GM06990 (cell line): ENCODE data around the gene THOC7.

Experiments
- DNase-seq: peaks from one replicate; pipeline ENCODE4 v3.0.0-alpha.2; 2011; ENCODE audit not compliant: insufficient read length; ENCODE audit errors: extremely low read depth
- H3K27me3 ChIP-seq: replicated peaks from 2 replicates; pipeline ENCODE4 v1.6.0; 2011; ENCODE audit warnings: low read length; ENCODE audit not compliant: control insufficient read depth, insufficient read depth
- H3K36me3 ChIP-seq: 2 replicates; pipeline ENCODE4 v1.5.1; 2011; ENCODE audit warnings: low read length; ENCODE audit not compliant: control insufficient read depth, insufficient read depth
- H3K4me3 ChIP-seq: replicated peaks from 2 replicates; pipeline ENCODE4 v1.5.1; 2011; ENCODE audit warnings: low read depth, mild to moderate bottlenecking, control low read depth, low read length
- TF ChIP-seq, protein P1 (sequence below): IDR thresholded peaks from 2 replicates; pipeline ENCODE4 v1.5.1; 2011; ENCODE audit warnings: low read length, control low read depth, mild to moderate bottlenecking, inconsistent platforms; ENCODE audit not compliant: insufficient read depth, poor library complexity, severe bottlenecking

Gene THOC7

GRCh38 chr3:63860776-63861175 is 2.8 kb downstream of the THOC7 start:
- Histone ChIP-seq H3K36me3 (no peaks in the 10 kb centered on the region), H3K27me3 (no peaks in the 10 kb centered on the region), H3K4me3 (no peak overlapping the region)
- TF ChIP-seq, protein P1, sequence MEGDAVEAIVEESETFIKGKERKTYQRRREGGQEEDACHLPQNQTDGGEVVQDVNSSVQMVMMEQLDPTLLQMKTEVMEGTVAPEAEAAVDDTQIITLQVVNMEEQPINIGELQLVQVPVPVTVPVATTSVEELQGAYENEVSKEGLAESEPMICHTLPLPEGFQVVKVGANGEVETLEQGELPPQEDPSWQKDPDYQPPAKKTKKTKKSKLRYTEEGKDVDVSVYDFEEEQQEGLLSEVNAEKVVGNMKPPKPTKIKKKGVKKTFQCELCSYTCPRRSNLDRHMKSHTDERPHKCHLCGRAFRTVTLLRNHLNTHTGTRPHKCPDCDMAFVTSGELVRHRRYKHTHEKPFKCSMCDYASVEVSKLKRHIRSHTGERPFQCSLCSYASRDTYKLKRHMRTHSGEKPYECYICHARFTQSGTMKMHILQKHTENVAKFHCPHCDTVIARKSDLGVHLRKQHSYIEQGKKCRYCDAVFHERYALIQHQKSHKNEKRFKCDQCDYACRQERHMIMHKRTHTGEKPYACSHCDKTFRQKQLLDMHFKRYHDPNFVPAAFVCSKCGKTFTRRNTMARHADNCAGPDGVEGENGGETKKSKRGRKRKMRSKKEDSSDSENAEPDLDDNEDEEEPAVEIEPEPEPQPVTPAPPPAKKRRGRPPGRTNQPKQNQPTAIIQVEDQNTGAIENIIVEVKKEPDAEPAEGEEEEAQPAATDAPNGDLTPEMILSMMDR, result no peak
- no peak for DNase-seq

DNA sequence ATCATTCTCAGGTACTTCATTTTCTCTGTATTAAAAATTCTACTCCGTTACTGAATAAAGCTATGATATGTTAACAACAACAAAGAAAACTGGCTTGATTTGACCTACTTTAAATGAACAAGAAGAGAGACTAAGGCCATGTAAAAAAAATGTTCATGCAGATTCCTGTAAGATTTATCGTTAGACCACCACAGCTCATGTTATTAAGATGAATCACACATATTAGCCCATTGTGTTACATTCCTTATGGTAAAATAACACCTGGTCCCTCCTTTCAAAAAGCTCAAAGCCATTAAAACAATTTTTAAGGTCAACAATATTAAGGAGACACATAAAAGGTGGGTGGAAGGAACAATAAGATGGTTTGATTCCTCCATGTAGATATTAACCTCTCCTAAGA is 6.3 kb downstream of the THOC7 start:
- H3K27me3 ChIP-seq, result no peaks in the 10 kb centered on the region
- no peak overlapping the region for H3K4me3 ChIP-seq
- TF ChIP-seq, protein P1, result no peak
- H3K36me3 ChIP-seq, result no peaks in the 10 kb centered on the region
- no peak for DNase-seq

- H3K4me3 ChIP-seq, result no peak overlapping the region
- H3K27me3 ChIP-seq, result no peaks in the 10 kb centered on the region
- TF ChIP-seq, protein P1, result no peak
- H3K36me3 ChIP-seq, result no peaks in the 10 kb centered on the region
- DNase-seq, result no peak
These were observed 8.2 kb downstream of the THOC7 start for GRCh38 chr3:63855333-63855940.

DNA sequence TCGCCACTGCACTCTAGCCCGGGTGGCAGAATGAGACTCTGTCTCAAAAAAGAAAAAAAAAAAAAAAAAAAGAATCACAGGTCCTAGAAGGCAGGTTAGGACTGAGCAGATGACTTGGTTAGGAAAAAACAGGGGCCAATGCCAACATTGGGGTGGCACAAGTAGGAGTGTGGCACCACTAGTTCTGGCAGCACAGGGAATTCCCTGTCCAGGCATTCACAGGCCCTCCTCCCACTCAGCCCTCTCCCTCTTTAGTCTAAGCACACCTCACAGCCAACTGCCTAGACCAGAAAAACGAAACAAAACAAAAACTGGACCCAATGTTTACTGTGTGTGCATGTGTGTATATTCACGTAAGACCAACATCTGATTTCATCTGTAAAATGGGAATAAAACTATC is 10.5 kb downstream of the THOC7 start:
- Histone ChIP-seq H3K4me3 (no peak overlapping the region), H3K36me3 (no peaks in the 10 kb centered on the region), H3K27me3 (no peaks in the 10 kb centered on the region)
- no peak for DNase-seq
- TF ChIP-seq, protein P1, result no peak

DNA sequence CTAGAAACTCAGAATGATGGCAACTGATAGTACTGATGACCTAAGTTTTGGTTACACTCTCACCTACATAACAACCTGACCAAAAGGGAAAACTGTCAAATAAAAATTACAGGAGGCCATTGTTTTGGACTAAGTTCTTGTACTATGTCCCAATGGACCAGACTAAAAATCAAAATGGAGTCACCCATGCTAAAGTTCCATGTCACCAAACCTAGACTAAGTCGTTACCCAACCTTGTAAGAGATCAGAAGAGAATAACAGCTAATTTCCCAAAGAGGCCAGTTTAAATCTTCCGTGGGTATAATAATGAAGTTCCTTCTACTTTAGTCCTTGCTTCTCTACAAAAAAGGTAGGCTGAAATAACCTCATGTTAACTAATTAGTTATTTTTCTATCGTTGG is 12.3 kb downstream of the THOC7 start:
- no peak for DNase-seq
- no peak overlapping the region for H3K4me3 ChIP-seq
- no peaks in the 10 kb centered on the region for H3K27me3 ChIP-seq
- H3K36me3 ChIP-seq, result no peaks in the 10 kb centered on the region
- TF ChIP-seq, protein P1, result no peak

DNA sequence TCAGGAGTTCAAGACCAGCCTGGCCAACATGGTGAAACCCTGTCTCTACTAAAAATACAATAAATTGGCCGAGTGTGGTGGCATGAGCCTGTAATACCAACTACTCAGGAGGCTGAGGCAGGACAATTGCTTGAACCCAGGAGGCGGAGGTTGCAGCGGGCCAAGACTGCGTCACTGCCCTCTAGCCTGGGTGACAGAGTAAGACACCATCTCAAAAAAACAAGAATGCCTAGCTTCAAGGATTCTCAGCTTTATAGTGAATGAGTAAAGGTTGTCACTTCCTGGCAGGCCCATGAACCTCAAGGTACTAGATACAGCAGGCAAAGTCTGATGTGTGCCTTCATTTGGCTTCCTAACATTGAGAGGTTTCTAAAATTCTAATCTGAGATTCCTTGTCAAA is 14.4 kb downstream of the THOC7 start:
- Histone ChIP-seq H3K4me3 (no peak overlapping the region), H3K36me3 (no peaks in the 10 kb centered on the region), H3K27me3 (no peaks in the 10 kb centered on the region)
- TF ChIP-seq, protein P1, result no peak
- DNase-seq, result no peak
